Breast epithelium (tissue), 4 donors: ENCODE results near the gene MIB2. TPM values are rescaled to one million over a fixed set of nuclear protein-coding genes. Genes with fewer than 3 reads are reported as not detected.
"Not testable (repeated sequence)": the region's sequence is repeated elsewhere in the genome, so short reads cannot be mapped to it uniquely, and the experiment has no call there.

Experiments
- DNase-seq, 2 donors: peaks; one replicate each; pipeline ENCODE4 v3.0.0-alpha.2; 2019; ENCODE audit warnings: low spot score in 2 of 2
- H3K27ac ChIP-seq, 2 donors: fragments of 200-600 bp; sonication (generic) in 1 of 2; one replicate each; pipeline ENCODE4 v1.5.1; 2016 to 2019; ENCODE audit warnings: mild to moderate bottlenecking in 1 of 2
- H3K27me3 ChIP-seq, 2 donors: fragments of 200-600 bp; sonication (generic) in 1 of 2; one replicate each; pipeline versions ENCODE4 v1.5.1 to v1.6.0; 2017 to 2019; ENCODE audit warnings: control low read depth in 1 of 2, mild to moderate bottlenecking in 1 of 2
- H3K36me3 ChIP-seq: fragments of 200-600 bp; one replicate; pipeline ENCODE4 v1.5.1; 2019
- H3K4me1 ChIP-seq, 2 donors: fragments of 200-600 bp; sonication (generic); one replicate each; pipeline ENCODE4 v1.5.1; 2016 to 2019; ENCODE audit warnings: control low read depth in 1 of 2
- H3K4me3 ChIP-seq, 3 donors: fragments of 200-600 bp; sonication (generic); 1 replicate in 2 of 3; 2 replicates in 1 of 3; pipeline ENCODE4 v1.5.1; 2016 to 2019; ENCODE audit warnings: mild to moderate bottlenecking in 3 of 3, moderate library complexity in 2 of 3
- H3K9me3 ChIP-seq, 2 donors: fragments of 200-600 bp; sonication (generic) in 1 of 2; one replicate each; pipeline ENCODE4 v1.5.1; 2016 to 2019; ENCODE audit warnings: control low read depth in 1 of 2
- CTCF ChIP-seq, 3 donors: fragments of 450-650 bp; IDR thresholded peaks; one replicate each; pipeline ENCODE4 v1.5.1; 2016 to 2017; ENCODE audit warnings: antibody characterized with exemption in 3 of 3, mild to moderate bottlenecking in 3 of 3, moderate library complexity in 3 of 3
- POLR2A ChIP-seq: fragments of 450-650 bp; IDR thresholded peaks from one replicate; pipeline ENCODE4 v1.6.1; 2016; ENCODE audit warnings: antibody characterized with exemption, mild to moderate bottlenecking, moderate library complexity
- POLR2AphosphoS5 ChIP-seq, 3 donors: sonication (generic); formaldehyde crosslinking; IDR thresholded peaks; one replicate each; pipeline ENCODE4 v1.6.1; 2017; ENCODE audit warnings: antibody characterized with exemption in 3 of 3
- intact Hi-C: fragments of 100-400 bp; cut with DNase I; formaldehyde crosslinking; loops from one replicate; pipeline ENCODE4 v1.15.1; 2023; ENCODE audit warnings: low total_unique reads
- total RNA-seq, 3 donors: library from RNA; depleted of rRNA; stranded (reverse); fragments of >200 nt; gene quantifications; one replicate each; pipeline ENCODE4 v1.1.0, GENCODE V29; 2016

The MIB2 gene
- total RNA-seq, 3 donors from 2014 or later, result 32.0 to 69.5 (median 48.9) TPM

DNA sequence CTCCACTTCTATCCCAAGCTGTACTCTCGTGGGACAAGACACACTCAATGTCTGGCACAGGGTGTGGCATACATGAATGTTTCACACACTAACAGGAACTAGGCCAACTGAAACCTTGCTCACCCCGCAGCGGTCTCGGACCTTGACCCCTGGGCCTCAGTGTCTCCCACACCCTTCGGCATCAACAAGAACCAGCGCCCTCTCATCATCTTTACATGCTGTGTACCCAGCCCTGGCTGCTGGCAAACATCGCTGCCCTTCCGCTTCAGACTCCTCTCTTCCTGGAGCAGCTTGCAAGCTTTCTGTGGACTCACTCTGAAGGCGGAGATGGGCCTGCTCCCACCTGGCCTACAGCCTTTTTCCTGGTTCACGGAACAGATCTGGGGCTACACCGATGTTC is 33.0 kb downstream of the MIB2 start:
- H3K27ac ChIP-seq, H3K36me3 ChIP-seq, intact Hi-C loops, H3K27me3 ChIP-seq, H3K4me3 ChIP-seq, H3K4me1 ChIP-seq, H3K9me3 ChIP-seq, DNase-seq: not testable (repeated sequence)

GRCh38 chr1:1658583-1659549 is 43.6 kb downstream of the MIB2 start, which contains the start of gene CDK11B:
Gene CDK11B, minus strand, starts transcription at chr1:1659004. Its CDS starts 1,519 bp downstream, at chr1:1657485.
- H3K27ac ChIP-seq, result peak within 1 kb of the TSS; percentile 96 to 97
- intact Hi-C loops, result not testable (repeated sequence)
- TF ChIP-seq CTCF (IDR thresholded peaks at IDR 0.05) (peak in 2 of 3 donors; percentile 14 to 47), POLR2AphosphoS5 (IDR thresholded peaks at IDR 0.05) (peak; percentile 83 to 94 (median 93)), POLR2A (peak; percentile 38)

DNA sequence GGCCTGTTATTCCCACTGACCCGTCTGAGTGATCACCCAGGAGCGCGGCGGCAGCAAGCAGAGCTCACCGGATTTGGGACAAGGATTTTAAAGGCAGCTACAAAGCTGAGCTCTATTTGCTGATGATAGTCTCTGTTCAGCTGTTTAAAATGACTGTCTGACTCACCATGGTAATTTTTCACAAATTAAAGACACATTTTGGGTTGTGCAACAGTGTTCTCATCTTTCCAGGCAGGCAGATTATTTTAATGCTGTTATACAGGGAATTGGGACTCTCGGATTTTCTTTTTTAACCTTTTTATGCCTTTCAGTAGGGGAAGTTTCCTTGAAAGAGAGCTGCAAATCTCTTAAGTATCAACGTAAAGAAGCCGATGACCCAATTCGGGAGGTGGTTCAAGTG is 47.1 kb downstream of the MIB2 start:
- H3K4me1 ChIP-seq, intact Hi-C loops: not testable (repeated sequence)

More at GRCh38 chr1:1658583-1659549, 43.6 kb downstream of the MIB2 start, which contains the start of gene CDK11B:
- H3K4me3 ChIP-seq, result peak within 1 kb of the TSS; percentile 66 to 70 (median 68)
- DNase-seq, result peak; percentile 93 to 99
- not testable (repeated sequence) for H3K9me3 ChIP-seq, H3K4me1 ChIP-seq, H3K27me3 ChIP-seq, H3K36me3 ChIP-seq

GRCh38 chr1:1662830-1663560 is 47.7 kb downstream of the MIB2 start:
- DNase-seq, H3K4me3 ChIP-seq, H3K27me3 ChIP-seq, H3K4me1 ChIP-seq, H3K9me3 ChIP-seq, intact Hi-C loops: not testable (repeated sequence)
- H3K27ac ChIP-seq, result peak overlapping the region; percentile 62 to 85
- H3K36me3 ChIP-seq, result peaks cover 10% of the 10 kb centered on the region

More for the DNA sequence above, 47.1 kb downstream of the MIB2 start:
- not testable (repeated sequence) for H3K9me3 ChIP-seq, DNase-seq, H3K27me3 ChIP-seq, H3K4me3 ChIP-seq
- Histone ChIP-seq H3K27ac (peak overlapping the region; percentile 62 to 85), H3K36me3 (peaks cover 10% of the 10 kb centered on the region)

GRCh38 chr1:1664318-1664717 is 49.0 kb downstream of the MIB2 start:
- intact Hi-C loops, result not testable (repeated sequence)

DNA sequence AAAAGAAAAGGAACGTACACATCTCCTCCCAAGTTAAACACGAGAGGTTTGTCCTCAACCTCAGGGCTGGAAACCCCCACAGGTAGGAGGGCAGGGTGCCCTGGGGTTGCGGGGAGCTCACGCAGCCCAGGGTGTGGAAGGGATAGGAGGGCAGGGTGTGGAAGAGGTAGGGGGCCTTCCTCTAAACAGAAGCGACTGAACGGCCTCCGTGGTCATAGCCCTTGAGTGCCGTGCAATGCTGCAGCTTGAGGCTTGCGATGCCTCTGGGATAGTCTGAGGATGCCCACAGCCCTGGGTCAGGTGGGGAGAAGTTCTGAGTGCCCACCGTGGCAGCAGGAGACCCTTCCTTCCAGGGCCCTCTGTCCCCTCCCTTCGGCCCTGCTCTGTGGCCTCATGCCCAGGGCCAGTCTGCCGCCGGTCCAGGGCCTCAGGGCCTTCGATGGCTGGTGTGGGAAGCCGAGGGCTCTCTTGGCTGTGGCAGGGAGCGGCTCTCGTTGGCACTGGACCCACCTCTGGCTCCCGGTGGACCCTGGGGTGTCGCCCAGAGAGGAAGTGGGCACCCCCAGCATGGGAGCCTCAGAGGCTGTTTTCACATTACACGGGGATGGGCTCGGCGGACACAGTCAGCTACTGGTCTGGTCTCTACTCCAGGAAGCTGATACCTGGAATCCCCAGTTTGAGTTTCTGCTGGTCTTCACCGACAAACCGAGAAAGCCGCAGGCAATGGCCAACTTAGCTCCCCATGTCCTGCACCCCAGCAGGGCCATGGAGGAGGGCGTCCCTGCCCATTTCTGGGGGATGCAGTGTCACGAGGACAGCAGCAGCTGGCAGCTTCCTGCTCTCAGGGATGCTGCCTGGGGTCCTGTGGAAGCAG is 49.9 kb downstream of the MIB2 start:
- intact Hi-C loops, result no loop called here
- DNase-seq, result peak in 1 of 2 donors; percentile 49
- Histone ChIP-seq H3K4me3 (no peak overlapping the region), H3K4me1 (no peaks in the 10 kb centered on the region), H3K27me3 (no peaks in the 10 kb centered on the region), H3K27ac (no peak overlapping the region), H3K36me3 (peaks cover 10% of the 10 kb centered on the region), H3K9me3 (no peaks in the 10 kb centered on the region)
- no peak for TF ChIP-seq POLR2A
- TF ChIP-seq CTCF (IDR thresholded peaks at IDR 0.05), result no peak
- no peak for TF ChIP-seq POLR2AphosphoS5 (IDR thresholded peaks at IDR 0.05)

More at GRCh38 chr1:1664318-1664717, 49.0 kb downstream of the MIB2 start:
- H3K4me1 ChIP-seq, H3K27me3 ChIP-seq, DNase-seq, H3K9me3 ChIP-seq, H3K27ac ChIP-seq, H3K4me3 ChIP-seq: not testable (repeated sequence)
- H3K36me3 ChIP-seq, result peaks cover 10% of the 10 kb centered on the region
